Kasumi-1 (cell line): ENCODE data around the gene OR4D9.
"Not testable (repeated sequence)": the region's sequence is repeated elsewhere in the genome, so short reads cannot be mapped to it uniquely, and the experiment has no call there.

Experiments used
- DNase-seq, 2 experiments: peaks; one replicate each; lab custom pipeline; 2025; lab: John Stamatoyannopoulos, UW

Gene OR4D9

DNA sequence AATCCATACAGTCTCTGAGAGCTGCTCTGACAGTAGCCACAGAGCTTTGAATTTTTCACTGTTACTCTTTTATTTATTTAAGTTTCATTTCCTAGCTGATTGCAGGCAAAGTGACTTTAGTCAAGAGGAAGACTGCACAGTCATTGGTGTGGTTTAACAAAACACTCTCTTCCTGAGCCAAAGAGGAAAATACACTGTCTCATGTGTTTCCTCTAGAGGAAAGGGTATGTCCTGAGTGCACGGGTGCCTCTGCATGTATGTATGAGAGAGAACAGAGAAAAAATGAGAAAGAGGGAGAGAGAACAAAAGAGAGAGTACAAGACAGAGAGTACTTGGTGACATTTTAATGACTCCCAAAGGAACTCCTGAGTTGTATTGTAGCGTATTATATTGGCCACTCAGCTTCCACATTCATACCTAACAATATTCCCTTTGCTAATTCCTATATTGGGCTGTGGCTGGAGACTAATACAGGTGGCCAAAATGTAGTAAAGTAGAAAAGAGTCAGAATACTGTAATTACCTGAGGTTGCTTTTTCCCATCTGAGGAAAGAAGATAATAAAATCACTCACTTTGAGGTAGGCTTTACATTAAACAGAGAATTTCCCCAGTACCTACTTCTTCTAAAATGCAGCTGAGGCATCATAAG, at the start of gene OR4D9:
OR4D9 (plus strand) TSS at position 599 of the 649 bp plus-strand sequence. CDS start 3,374 bp downstream, outside the sequence.
- DNase-seq, result peak; percentile 68 to 81

DNA sequence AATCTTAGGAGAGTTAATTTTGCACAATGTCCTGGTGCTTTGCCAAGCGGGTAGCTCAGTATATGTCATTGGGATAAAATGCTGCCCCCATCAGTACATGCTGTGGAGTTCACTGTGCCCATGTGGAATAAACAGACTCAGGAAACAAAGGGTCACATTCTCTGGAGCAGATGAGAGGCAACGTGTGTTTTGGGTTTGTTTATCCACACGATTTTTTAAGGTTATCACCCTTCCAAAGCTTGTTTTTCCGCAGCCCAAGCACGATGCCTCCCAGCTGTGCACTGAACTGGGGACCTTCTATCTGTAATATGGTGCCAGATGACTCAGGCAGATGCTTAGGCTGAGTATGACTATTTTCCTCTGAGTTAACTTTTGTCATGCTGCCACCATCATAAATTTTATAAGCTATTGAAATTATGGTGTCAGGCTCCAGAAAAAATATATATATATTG, 48.1 kb upstream of the OR4D9 start:
- no peak for DNase-seq

DNA sequence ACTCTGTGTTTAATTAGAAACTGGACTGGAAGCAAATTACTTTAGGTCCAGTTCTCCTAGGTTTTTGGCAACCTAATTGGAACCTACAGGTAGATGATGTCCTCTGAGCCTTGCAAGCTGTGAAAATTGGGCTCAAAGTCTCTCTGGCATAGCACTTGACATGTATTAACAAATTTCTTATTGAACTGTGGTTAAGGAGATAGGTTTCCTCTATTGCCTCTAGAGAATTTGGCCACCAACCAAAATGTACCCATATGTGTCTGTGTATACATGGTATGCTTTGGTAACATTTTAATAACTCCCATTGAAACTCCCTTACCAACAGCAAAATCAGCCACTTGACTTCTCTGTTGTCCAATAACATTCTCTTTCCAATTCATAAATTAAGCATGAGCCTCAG, 38.3 kb upstream of the OR4D9 start, which contains the start of gene OR4D10:
OR4D10 (plus strand) TSS at position 301 of the 400 bp plus-strand sequence. CDS start 4,115 bp downstream, outside the sequence.
- no peak for DNase-seq

DNA sequence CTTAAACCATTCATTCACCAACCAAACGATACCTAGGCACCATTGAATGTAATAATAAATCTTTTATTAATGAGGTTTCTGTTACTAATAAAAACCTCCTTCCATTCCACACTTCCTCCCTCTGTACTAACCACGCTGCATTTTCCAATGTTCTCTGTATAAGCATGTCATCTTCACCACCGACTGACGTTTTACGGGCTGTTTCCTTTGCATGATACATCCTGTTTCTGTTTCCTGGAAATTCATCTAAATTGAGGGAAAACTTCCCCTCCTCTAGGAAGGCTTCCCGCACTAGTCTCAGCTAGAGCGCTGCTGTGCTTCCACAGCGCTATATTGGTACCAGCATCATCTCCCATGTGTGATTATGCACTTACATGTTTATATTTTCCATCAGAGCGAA, 36.2 kb upstream of the OR4D9 start:
- no peak for DNase-seq

DNA sequence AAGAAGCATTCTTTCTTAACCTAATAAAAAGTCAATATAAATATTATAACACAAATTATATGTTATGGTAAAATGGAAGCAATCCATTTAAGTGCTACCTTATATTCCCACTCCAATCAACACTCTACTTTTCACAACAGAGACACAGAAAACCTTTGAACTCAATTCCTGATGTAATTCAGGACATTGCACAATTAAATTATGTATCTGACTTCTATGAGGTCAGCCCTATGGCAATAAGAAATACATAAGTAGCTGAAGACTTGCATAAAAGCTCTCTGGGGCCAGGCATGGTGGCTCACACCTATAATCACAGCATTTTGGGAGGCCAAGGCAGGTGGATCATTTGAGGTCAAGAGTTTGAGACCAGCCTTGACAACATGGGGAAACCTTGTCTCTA, 31.4 kb upstream of the OR4D9 start:
- DNase-seq, result no peak

DNA sequence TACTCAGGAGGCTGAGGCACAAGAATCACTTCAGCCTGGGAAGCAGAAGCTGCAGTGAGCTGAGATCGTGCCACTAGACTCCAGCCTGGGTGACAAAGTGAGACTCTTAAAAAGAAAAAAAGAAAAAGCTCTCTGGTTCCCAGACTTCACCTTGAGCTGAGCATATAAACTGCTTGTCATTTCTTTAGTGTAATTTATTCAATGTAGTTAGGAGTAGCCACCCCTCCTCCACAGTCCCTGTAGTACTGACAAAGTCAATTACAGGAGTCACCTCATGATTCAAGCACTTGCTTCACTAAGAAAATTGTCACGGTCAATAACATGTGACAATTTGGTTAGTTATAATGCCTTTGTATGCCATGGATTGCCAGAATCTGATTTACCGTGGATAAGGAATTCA, 31.0 kb upstream of the OR4D9 start:
- no peak for DNase-seq

DNA sequence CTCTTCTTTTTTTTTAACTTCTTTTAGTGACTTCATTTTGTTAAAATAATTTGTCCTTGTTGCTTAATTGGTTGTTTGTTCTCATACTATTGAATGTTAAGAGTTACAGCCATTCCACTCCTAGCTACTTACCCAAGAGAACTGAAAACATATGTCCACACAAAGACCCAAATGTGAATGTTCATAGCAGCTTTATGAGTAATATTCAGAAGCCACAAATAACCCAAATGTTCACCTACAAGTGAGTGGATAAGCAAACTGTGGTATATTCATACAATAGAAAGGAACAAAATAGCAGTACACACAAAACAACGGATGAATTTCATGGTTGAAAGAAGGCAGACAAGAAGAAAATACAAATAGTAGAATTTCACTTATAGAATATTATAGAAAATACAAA, 9.4 kb upstream of the OR4D9 start:
- no peak for DNase-seq

DNA sequence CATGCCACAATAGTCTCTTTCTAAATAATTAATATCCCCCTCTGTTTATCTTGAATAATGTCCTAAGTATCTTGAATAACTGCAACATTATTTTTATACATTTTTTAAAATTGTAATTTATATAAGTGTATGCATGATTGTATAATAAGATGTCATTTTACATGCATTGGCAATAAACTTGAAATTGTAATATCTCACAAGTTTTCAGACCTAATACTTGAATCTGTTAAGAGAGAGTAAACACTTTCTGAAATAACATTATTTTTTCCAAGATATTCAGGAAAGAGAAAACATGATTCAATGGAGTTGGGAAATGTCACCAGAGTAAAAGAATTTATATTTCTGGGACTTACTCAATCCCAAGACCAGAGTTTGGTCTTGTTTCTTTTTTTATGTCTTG, 8.1 kb upstream of the OR4D9 start, which contains the start of gene OR4D11:
OR4D11 (plus strand) TSS at position 301 of the 400 bp plus-strand sequence; CDS start at position 301, 0 bp downstream.
- DNase-seq, result no peak

DNA sequence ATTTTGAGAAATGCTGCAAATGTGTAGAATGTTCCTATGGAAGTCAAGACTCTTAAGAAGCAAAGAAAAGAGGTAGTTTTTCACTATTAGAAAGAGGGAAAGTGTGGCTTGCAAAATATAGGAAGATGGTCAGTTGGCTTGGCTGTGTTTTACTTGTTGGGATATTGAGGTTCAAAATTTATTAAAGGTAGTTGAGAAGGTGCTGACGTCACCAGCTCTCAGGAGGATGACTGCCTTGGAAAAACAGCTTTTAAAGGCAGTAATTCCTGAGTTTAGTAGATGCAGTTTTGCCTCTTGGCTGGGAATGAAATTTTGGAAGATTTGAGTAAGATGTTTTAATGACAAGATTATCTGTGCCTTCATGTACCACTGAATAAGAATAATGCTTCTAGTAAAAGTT, 336 bp downstream of the OR4D9 start:
- no peak for DNase-seq

DNA sequence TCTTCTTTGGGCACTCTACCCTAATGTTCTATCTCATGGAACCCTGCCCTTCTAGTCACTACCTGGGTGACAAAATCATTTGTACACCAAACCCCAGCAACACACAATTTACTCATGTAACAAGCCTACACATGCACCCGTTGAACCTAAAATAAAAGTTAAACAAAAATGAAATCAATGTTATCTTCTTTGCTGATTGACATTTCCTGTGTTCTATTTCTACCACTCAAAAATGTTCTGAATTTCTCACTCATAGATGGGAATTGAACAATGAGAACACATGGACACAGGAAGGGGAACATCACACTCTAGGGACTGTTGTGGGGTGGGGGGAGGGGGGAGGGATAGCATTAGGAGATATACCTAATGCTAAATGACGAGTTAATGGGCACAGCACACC, 8.8 kb downstream of the OR4D9 start:
- not testable (repeated sequence) for DNase-seq

DNA sequence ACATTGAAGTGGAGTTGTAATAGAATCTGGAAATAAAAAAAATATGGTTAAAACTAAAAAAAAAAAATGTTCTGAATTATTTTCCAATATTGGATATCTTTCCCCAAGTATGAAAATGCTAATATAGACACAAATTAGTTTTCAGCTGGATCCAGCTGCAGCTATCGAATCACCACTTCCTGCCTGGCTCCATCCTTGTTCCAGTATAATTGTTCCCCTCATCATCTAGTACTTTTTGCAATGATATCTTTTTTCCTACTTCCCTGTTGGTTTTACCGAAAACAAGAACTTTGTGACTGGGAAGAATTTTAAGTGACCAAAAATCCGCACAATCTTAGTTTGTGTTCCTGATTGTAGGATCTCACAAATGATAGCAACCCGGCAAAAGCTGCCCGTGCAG, 9.4 kb downstream of the OR4D9 start:
- no peak for DNase-seq

DNA sequence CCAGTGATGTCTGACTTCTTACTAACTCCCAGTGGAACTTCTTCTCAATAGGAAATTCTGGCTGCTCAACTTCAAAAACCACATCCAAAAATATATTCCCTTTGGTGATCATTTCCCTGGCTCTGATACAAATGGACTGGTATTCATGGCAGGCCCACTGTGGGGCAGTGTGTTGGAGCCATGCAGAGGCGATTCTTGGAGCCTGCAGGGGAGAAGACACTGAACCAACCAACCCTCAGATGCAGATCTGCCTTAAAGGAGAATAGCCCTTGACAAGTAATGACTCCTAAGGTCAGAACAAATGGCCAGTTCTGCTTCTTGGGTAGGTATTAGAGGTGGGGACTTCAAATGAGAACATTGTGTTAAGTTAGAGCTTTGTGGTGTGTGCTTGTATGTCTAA, 12.2 kb downstream of the OR4D9 start:
- DNase-seq, result peak; percentile 15 to 24

DNA sequence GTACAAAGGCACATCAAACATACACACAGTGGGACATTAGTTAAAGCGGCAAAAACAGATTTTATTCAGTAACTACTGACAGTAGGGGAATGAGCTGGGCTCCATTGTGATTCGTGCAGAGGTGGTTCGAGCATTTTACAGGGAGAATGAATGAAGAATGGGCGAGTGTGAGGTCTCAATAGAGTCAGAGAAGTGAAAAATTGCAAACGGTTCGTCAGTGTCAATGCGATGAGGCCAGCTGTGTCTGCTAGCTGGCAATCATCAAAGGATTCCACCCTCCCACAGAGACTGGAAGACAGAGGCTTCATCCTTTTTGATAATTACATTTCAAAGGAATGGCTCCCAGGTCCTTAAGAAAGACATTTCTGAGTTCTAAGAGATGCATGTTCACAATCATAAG, 17.4 kb downstream of the OR4D9 start:
- DNase-seq, result no peak

DNA sequence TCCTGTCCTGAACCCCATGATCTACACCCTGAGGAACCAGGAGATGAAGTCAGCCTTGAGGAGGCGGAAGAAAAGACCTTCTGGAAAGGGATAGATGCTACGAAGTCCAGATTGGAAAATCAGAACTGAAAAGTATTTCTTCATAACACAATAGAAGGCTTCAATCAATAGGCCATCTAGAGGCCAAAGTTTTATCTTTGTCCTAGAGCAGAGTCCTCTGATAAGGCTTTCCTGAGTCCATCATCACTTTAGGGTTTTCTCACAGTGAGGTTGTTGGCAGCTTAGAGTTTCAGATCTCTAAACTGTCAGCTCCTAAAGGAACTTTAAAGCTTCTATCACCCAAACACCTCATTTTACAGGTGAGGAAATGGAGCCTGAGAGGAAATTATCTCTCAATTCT, 21.3 kb downstream of the OR4D9 start:
- no peak for DNase-seq

DNA sequence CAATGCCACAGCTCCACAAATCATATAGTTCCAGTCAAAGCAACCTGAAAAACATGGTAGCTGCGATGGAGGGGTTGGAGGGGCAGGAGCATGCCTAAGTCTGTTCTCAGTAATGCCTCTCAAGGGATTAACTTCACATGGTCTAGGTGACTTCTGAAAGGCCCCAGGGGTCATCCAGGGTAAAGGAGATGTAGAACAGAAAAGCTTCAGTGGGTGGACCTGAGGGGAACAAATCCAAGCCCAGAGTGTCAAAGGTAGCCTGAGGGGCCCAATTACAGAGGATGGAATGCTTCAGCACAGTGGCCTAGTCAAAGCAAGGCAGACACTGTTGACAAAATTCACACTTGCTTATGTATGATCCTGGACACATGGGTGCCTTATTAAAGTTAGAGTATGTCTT, 23.3 kb downstream of the OR4D9 start:
- DNase-seq, result no peak

DNA sequence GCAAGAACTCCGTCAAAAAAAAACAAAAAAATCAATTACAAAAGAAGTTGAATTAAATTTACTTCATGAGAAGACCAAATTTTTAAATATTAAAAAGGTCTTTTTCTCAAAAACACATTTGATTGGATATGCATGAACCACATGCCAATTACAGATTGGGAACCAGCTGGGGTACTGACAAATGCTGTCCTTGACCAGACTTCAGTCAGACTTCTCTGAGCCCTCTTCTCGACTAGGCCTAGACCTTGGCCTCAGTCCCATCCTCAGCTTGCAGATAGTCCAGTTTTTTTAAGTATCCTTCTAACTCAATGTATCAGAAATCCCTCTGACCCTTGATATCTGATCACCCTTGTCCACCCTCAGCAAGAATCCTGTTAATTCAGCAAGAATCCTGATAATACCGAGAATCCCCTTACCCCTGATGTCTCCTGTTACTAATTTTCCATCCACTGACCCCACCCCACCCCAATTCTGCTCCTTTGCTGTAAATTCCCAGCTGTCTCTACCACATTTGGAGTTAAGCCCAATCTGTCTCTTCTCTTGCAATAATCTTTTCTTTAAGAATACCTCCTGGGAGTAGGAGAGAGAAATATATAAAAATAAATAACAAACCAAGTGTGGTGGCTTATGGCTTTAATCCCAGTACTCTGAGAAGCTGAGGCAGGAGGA, 30.9 kb downstream of the OR4D9 start:
- DNase-seq, result no peak

DNA sequence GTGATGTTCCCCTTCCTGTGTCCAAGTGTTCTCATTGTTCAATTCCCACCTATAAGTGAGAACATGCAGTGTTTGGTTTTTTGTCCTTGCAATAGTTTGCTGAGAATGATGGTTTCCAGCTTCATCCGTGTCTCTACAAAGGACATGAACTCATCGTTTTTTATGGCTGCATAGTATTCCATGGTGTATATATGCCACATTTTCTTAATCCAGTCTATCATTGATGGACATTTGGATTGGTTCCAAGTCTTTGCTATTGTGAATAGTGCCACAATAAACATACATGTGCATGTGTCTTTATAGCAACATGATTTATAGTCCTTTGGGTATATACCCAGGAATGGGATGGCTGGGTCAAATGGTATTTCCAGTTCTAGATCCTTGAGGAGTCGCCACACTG, 32.4 kb downstream of the OR4D9 start:
- not testable (repeated sequence) for DNase-seq

DNA sequence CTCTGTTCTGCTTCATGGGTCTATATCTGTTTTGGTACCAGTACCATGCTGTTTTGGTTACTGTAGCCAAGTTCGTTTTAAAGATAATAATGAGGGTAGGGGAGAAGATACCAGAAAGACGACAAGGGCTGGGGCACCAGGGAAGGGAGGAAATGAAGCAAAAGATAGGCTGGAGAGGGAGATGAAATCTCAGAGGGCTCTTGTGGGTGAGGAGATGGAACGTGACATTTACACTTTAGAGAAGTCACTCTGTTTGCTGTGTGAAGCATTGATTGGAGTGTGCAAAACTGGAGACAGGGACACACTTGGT, 33.5 kb downstream of the OR4D9 start:
- DNase-seq, result no peak

DNA sequence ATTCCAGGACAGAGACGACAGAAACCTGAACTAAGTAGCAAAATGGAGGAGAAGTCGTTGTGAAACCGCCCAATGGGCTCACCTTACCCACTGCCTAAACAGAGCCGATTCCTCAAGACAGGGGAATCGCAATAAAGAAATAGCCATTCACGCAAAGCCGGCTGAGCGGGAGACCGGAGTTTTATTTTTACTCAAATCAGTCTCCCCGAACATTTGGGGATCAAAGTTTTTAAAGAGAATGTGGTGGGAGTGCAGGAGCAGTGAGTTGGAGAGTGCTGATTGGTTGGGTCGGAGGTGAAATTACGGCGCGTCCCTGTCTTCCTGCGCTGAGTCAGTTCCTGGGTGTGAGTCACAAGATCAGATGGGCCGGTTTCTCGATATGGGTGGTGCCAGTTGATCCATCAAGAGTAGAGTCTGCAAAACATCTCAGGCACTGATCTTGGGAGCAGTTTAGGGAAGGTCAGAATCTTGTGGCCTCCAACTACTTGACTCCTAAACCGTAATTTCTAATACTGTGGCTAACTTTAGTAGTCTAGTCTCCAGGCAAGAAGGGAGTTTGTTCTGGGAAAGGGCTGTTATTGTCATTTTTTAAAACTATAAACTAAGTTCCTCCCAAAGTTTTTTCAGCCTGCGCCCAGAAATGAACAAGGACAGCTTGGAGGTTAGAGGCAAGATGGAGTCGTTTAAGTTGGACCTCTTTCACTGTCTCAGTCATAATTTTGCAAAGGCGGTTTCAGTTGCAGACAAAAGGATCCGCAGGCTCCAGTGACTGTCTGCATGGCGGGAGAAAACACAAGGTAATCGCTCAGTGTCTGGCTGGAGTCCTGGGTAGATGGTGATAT, 34.1 kb downstream of the OR4D9 start:
- DNase-seq, result no peak

DNA sequence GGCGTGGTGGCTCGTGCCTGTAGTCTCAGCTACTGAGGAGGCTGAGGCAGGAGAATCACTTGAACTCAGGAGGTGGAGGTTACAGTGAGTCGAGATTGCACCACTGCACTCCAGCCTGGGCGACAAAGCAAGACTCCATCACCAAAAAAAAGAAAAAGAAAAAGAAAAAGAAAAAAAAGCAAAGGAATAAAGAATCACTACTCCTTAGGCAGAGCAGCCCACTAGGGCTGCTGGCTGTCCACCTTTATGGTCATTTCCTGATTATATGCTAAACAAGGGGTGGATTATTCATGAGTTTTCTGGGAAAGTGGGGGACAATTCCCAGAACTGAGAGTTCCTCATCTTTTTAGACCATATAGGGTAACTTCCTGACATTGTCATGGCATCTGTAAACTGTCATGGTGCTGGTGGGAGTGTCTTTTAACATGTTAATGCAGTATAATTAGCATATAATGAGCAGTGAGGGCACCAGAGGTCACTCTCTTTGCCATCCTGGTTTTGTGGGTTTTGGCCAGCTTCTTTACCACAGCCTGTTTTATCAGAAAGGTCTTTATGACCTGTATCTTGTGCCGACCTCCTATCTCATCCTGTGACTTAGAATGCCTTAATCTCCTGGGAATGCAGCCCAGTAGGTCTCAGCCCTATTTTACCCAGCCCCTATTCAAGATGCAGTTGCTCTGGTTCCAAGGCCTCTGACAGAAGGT, 36.4 kb downstream of the OR4D9 start:
- DNase-seq, result not testable (repeated sequence)

DNA sequence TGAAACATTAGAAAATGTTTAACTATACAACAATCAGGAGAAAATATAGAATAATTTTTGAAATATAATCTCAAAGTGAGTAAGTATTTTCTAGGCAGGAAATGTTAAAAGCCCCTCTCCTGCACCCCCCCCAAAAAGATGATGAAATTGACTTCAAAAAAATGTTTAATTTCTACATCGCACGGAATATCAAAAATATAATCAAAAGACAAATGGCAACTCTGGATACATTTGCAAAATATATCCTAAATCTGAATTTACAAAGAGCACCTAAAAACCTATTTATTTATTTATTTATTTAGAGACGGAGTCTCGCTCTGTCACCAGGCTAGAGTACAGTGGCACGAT, 36.9 kb downstream of the OR4D9 start:
- DNase-seq, result no peak

DNA sequence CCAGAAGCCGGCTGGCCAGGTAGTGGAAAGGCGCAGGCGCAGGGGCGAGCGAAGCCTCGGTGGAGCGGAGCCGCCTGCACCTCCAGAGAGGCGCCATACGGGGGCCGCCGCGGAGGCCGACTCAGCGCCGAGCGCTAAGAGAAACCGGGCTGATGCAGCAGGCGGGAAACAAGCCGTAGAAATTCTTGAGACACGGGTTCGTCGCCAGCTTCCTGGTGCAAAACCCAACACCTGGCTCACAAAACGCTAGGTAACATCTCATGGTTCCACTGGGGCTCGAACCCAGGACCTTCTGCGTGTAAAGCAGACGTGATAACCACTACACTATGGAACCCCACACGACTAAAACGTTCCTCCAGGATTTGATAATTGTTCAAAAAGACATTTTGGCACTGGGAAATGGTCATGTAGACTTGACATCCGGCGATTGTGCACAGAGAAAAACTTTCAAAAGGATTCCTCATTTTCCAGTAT, 39.1 kb downstream of the OR4D9 start:
- DNase-seq, result peak; percentile 82
